ENCODE measurements around the gene TPCN2. TPM values are rescaled to one million over a fixed set of nuclear protein-coding genes. Genes with fewer than 3 reads are reported as not detected.
A peak's percentile ranks its signal among the peaks of the same experiment; 100 is the strongest.

The TPCN2 gene
- polyA plus RNA-seq, 3 donors: 29.3 to 52.8 (median 31.5) TPM

- H2AFZ ChIP-seq (ENCODE audit: insufficient read depth, low read depth, low read length, poor library complexity, severe bottlenecking): no peak overlapping the region
- no peak overlapping the region for H3K9ac ChIP-seq (ENCODE audit: insufficient read depth, low read length, poor library complexity, severe bottlenecking)
- Mint-ChIP-seq H3K27me3 (ENCODE audit: low read depth in 3 of 3) (peaks cover 0 to 2% (median 0%) of the 10 kb centered on the region in 3 donors), H3K27ac (peak overlapping the region in 3 of 7 donors; percentile 5 to 78 (median 41)), H3K9me3 (no peaks in the 10 kb centered on the region), H3K36me3 (peaks cover 75 to 82% of the 10 kb centered on the region in 2 donors), H3K4me3 (no peak overlapping the region), H3K4me1 (peaks cover 9% of the 10 kb centered on the region)
- no peak overlapping the region for H3K4me3 ChIP-seq (replicated peaks in 1 of 3; ENCODE audit: low read depth in 2 of 3, low read length in 3 of 3)
- H3K4me2 ChIP-seq (replicated peaks; ENCODE audit: extremely low read depth, low read length, poor library complexity, severe bottlenecking): no peak overlapping the region
- peaks cover 81 to 84% of the 10 kb centered on the region in 2 donors for H3K36me3 ChIP-seq (replicated peaks in 1 of 2; ENCODE audit: control insufficient read depth in 1 of 2, insufficient read depth in 2 of 2, low read length in 2 of 2)
- H3K27ac ChIP-seq (ENCODE audit: low read depth in 1 of 2, low read length in 2 of 2): peak overlapping the region in 1 of 2 donors; percentile 36
- H3K9me3 ChIP-seq (replicated peaks in 1 of 2; ENCODE audit: control insufficient read depth in 1 of 2, insufficient read depth in 1 of 2, low read length in 2 of 2): no peaks in the 10 kb centered on the region
- H4K20me1 ChIP-seq (ENCODE audit: insufficient read depth, low read length): peaks cover 66% of the 10 kb centered on the region
- TF ChIP-seq CTCF (IDR thresholded peaks at IDR 0.05): no peak
- H3K79me2 ChIP-seq (ENCODE audit: insufficient read depth, low read length): peaks cover 13% of the 10 kb centered on the region
- no peak for DNase-seq
- peaks cover 4 to 7% of the 10 kb centered on the region in 2 donors for H3K4me1 ChIP-seq (ENCODE audit: control insufficient read depth in 1 of 2, insufficient read depth in 2 of 2, low read length in 2 of 2)
- 98% methylated on average over 8 of the region's 8 CpGs for WGBS (ENCODE audit: insufficient coverage)
- no peaks in the 10 kb centered on the region for H3K27me3 ChIP-seq (ENCODE audit: control insufficient read depth in 2 of 2, insufficient read depth in 2 of 2, low read length in 2 of 2)
- intact Hi-C loops (cut with micrococcal nuclease): no loop called here
Measured at GRCh38 chr11:69073469-69073868, 24.7 kb downstream of the TPCN2 start.

DNA sequence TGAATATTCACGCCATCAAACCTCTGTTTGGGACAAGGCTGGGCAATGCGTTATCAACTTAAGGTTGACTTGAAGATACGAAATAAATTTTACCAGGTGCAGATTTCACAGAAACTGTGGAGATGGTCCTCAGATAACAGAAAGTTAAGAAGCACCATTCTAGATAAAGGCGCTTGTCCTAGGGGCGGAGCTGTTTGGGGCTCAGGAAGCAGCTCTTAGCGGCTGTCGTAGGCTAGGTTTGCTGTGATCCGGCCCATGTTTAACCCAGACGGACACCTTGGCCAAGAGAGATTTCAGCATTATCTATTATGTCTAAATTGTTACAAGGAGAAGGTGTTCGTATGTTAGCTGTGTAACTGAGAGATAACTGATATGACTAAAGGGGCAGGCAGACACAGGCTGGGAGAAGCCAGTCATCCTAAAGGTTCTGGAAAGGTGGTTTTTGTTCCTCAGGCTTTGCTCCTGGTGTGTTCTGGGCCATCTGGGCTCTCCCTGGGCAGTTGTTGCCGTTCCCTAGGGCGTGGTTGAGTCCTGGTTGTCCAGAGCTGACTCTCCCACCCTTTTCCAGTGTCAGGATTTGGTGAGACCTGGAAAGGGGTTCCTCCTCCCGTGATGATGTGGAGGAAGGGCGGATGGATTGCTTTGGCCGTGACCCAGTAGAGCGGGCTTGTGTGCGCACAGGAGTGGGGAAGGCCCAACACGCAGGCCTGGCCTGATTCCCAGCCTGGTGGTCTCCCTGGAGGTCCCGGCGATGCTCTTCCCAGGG lies 25.8 kb downstream of the TPCN2 start:
- Histone ChIP-seq H3K27me3 (ENCODE audit: control insufficient read depth in 2 of 2, insufficient read depth in 2 of 2, low read length in 2 of 2) (no peaks in the 10 kb centered on the region), H3K4me1 (ENCODE audit: control insufficient read depth in 1 of 2, insufficient read depth in 2 of 2, low read length in 2 of 2) (peaks cover 15 to 18% of the 10 kb centered on the region in 2 donors), H3K9me3 (replicated peaks in 1 of 2; ENCODE audit: control insufficient read depth in 1 of 2, insufficient read depth in 1 of 2, low read length in 2 of 2) (no peaks in the 10 kb centered on the region), H2AFZ (ENCODE audit: insufficient read depth, low read depth, low read length, poor library complexity, severe bottlenecking) (no peak overlapping the region), H3K9ac (ENCODE audit: insufficient read depth, low read length, poor library complexity, severe bottlenecking) (no peak overlapping the region), H3K27ac (ENCODE audit: low read depth in 1 of 2, low read length in 2 of 2) (peak overlapping the region in 1 of 2 donors; percentile 48), H3K4me3 (replicated peaks in 1 of 3; ENCODE audit: low read depth in 2 of 3, low read length in 3 of 3) (no peak overlapping the region), H4K20me1 (ENCODE audit: insufficient read depth, low read length) (peaks cover 66% of the 10 kb centered on the region), H3K36me3 (replicated peaks in 1 of 2; ENCODE audit: control insufficient read depth in 1 of 2, insufficient read depth in 2 of 2, low read length in 2 of 2) (peaks cover 86 to 88% of the 10 kb centered on the region in 2 donors), H3K79me2 (ENCODE audit: insufficient read depth, low read length) (peaks cover 18% of the 10 kb centered on the region), H3K4me2 (replicated peaks; ENCODE audit: extremely low read depth, low read length, poor library complexity, severe bottlenecking) (no peak overlapping the region)
- no peak for TF ChIP-seq CTCF (IDR thresholded peaks at IDR 0.05)
- peaks cover 0 to 2% (median 0%) of the 10 kb centered on the region in 3 donors for H3K27me3 Mint-ChIP-seq (ENCODE audit: low read depth in 3 of 3)
- no peak for DNase-seq
- 89% methylated on average over 16 of the region's 20 CpGs for WGBS (ENCODE audit: insufficient coverage)
- no peaks in the 10 kb centered on the region for H3K9me3 Mint-ChIP-seq
- peaks cover 81 to 89% of the 10 kb centered on the region in 2 donors for H3K36me3 Mint-ChIP-seq
- H3K4me1 Mint-ChIP-seq: peaks cover 19% of the 10 kb centered on the region
- peak overlapping the region in 4 of 7 donors; percentile 16 to 81 (median 57) for H3K27ac Mint-ChIP-seq
- no peak overlapping the region for H3K4me3 Mint-ChIP-seq
- intact Hi-C loops (cut with micrococcal nuclease): no loop called here
